Neural cell (in vitro differentiated cells): Measurements from ENCODE around the gene DTD2. TPM values are rescaled to one million over a fixed set of nuclear protein-coding genes. Genes with fewer than 3 reads are reported as not detected.

Experiments used
- H2AFZ ChIP-seq: fragments of 200-600, 300-800 bp; sonication (generic), shearing (Covaris generic); 2 replicates; pipeline ENCODE4 v1.6.0; 2014; ENCODE audit warnings: low read depth, mild to moderate bottlenecking, antibody characterized with exemption, low read length, moderate library complexity
- H3F3A ChIP-seq: fragments of 200-600 bp; shearing (Covaris generic); 2 replicates; pipeline ENCODE4 v1.6.1; 2016; ENCODE audit warnings: mild to moderate bottlenecking, moderate library complexity, mixed read lengths, antibody characterized with exemption, low read length; ENCODE audit not compliant: insufficient read depth, poor library complexity, severe bottlenecking
- H3K27ac ChIP-seq: fragments of 200-600, 300-800 bp; sonication (generic), shearing (Covaris generic); 2 replicates; pipeline ENCODE4 v1.5.1; 2014; ENCODE audit warnings: mild to moderate bottlenecking, low read length, moderate library complexity
- H3K27me3 ChIP-seq: fragments of 300-800, 200-600 bp; sonication (generic), shearing (Covaris generic); 2 replicates; pipeline ENCODE4 v1.6.0; 2014; ENCODE audit warnings: mild to moderate bottlenecking, low read depth, low read length, moderate library complexity; ENCODE audit not compliant: insufficient read depth
- H3K36me3 ChIP-seq: fragments of 300-800, 200-600 bp; sonication (generic), shearing (Covaris generic); 2 replicates; pipeline ENCODE4 v1.5.1; 2014; ENCODE audit warnings: mild to moderate bottlenecking, antibody characterized with exemption, low read length, moderate library complexity; ENCODE audit not compliant: insufficient read depth
- H3K4me2 ChIP-seq: fragments of 300-800, 200-600 bp; sonication (generic), shearing (Covaris generic); 2 replicates; pipeline ENCODE4 v1.6.0; 2014; ENCODE audit warnings: mild to moderate bottlenecking, low read length
- H3K4me3 ChIP-seq: fragments of 300-800, 200-600 bp; sonication (generic), shearing (Covaris generic); 2 replicates; pipeline ENCODE4 v1.5.1; 2014; ENCODE audit warnings: mild to moderate bottlenecking, low read length, moderate library complexity
- H3K79me2 ChIP-seq: fragments of 200-600 bp; shearing (Covaris generic); replicated peaks from 2 replicates; pipeline ENCODE4 v1.6.0; 2014; ENCODE audit warnings: mild to moderate bottlenecking, low read length, moderate library complexity; ENCODE audit not compliant: insufficient read depth
- H3K9ac ChIP-seq: fragments of 300-800, 200-600 bp; sonication (generic), shearing (Covaris generic); 2 replicates; pipeline ENCODE4 v1.6.1; 2016; ENCODE audit warnings: mild to moderate bottlenecking, low read length, mixed read lengths
- H3K9me2 ChIP-seq: fragments of 200-600 bp; shearing (Covaris generic); 2 replicates; pipeline ENCODE4 v1.6.1; 2016; ENCODE audit warnings: mild to moderate bottlenecking, low read length, mixed read lengths; ENCODE audit not compliant: insufficient read depth
- H3K9me3 ChIP-seq: fragments of 200-600, 300-800 bp; sonication (generic), shearing (Covaris generic); 2 replicates; pipeline ENCODE4 v1.6.1; 2016; ENCODE audit warnings: mild to moderate bottlenecking, mixed run types, low read length, moderate library complexity, mixed read lengths
- H4K20me1 ChIP-seq: fragments of 200-600 bp; shearing (Covaris generic); 2 replicates; pipeline ENCODE4 v1.6.1; 2016; ENCODE audit warnings: mild to moderate bottlenecking, mixed run types; ENCODE audit not compliant: insufficient read depth
- CTCF ChIP-seq: fragments of 450-650 bp; IDR thresholded peaks from 2 replicates; pipeline ENCODE4 v1.5.1; 2014; ENCODE audit warnings: antibody characterized with exemption, mild to moderate bottlenecking, moderate library complexity; ENCODE audit not compliant: poor library complexity, severe bottlenecking
- EP300 ChIP-seq: fragments of 450-650 bp; conservative IDR thresholded peaks from 2 replicates; pipeline ENCODE4 v1.6.1; 2014; ENCODE audit warnings: antibody characterized with exemption, mild to moderate bottlenecking, moderate library complexity; ENCODE audit not compliant: poor library complexity, severe bottlenecking
- EZH2 ChIP-seq: fragments of 200-600, 300-800 bp; shearing (Covaris generic), sonication (generic); IDR thresholded peaks from 2 replicates; pipeline ENCODE4 v1.6.1; 2014; ENCODE audit warnings: antibody characterized with exemption, low read length, borderline replicate concordance, mild to moderate bottlenecking; ENCODE audit not compliant: insufficient read depth, poor library complexity, severe bottlenecking
- MXI1 ChIP-seq: fragments of 450-650 bp; conservative IDR thresholded peaks from 2 replicates; pipeline ENCODE4 v1.6.1; 2014; ENCODE audit warnings: antibody characterized with exemption, mild to moderate bottlenecking; ENCODE audit not compliant: poor library complexity, severe bottlenecking
- POLR2AphosphoS5 ChIP-seq: IDR thresholded peaks from 2 replicates; pipeline ENCODE4 v1.6.1; 2012
- RAD21 ChIP-seq: fragments of 450-650 bp; conservative IDR thresholded peaks from 2 replicates; pipeline ENCODE4 v1.6.1; 2014; ENCODE audit warnings: antibody characterized with exemption, mild to moderate bottlenecking, moderate library complexity
- REST ChIP-seq: IDR thresholded peaks from 2 replicates; pipeline ENCODE4 v1.6.1; 2012; ENCODE audit warnings: borderline replicate concordance
- SMC3 ChIP-seq: fragments of 450-650 bp; conservative IDR thresholded peaks from 2 replicates; pipeline ENCODE4 v1.6.1; 2014; ENCODE audit warnings: antibody characterized with exemption, mild to moderate bottlenecking, moderate library complexity; ENCODE audit not compliant: poor library complexity
- TAF1 ChIP-seq: IDR thresholded peaks from 2 replicates; pipeline ENCODE4 v1.6.1; 2012; ENCODE audit warnings: low read depth
- polyA plus RNA-seq: library from polyadenylated mRNA; depleted of rRNA; stranded (reverse); fragments of >200 nt; gene quantifications from 2 replicates; pipeline ENCODE4 v1.2.3, GENCODE V29; 2014

DTD2 gene
- polyA plus RNA-seq, 1 donor from 2014 or later: 38.8 TPM

GRCh38 chr14:31449136-31449535 lies 8.2 kb downstream of the DTD2 start:
- H3F3A ChIP-seq: no peaks in the 10 kb centered on the region
- no peaks in the 10 kb centered on the region for H4K20me1 ChIP-seq
- H3K9me2 ChIP-seq: no peaks in the 10 kb centered on the region
- TF ChIP-seq POLR2AphosphoS5: no peak
- TF ChIP-seq MXI1: no peak
- no peak for TF ChIP-seq TAF1
- TF ChIP-seq CTCF: no peak
- no peak for TF ChIP-seq EZH2
- no peak for TF ChIP-seq SMC3
- no peak for TF ChIP-seq RAD21
- TF ChIP-seq EP300: no peak
- no peak for TF ChIP-seq REST
- no peaks in the 10 kb centered on the region for H3K79me2 ChIP-seq
- no peak overlapping the region for H3K4me2 ChIP-seq
- no peaks in the 10 kb centered on the region for H3K27me3 ChIP-seq
- no peak overlapping the region for H3K27ac ChIP-seq
- H3K9me3 ChIP-seq: no peaks in the 10 kb centered on the region
- H3K36me3 ChIP-seq: no peaks in the 10 kb centered on the region
- H2AFZ ChIP-seq: no peak overlapping the region
- no peak overlapping the region for H3K9ac ChIP-seq
- H3K4me3 ChIP-seq: no peak overlapping the region

GRCh38 chr14:31445703-31446102 lies 11.6 kb downstream of the DTD2 start:
- Histone ChIP-seq H3K9ac (no peak overlapping the region), H2AFZ (no peak overlapping the region), H3K9me2 (no peaks in the 10 kb centered on the region), H3K27ac (no peak overlapping the region), H4K20me1 (no peaks in the 10 kb centered on the region), H3K36me3 (no peaks in the 10 kb centered on the region), H3K79me2 (no peaks in the 10 kb centered on the region), H3K27me3 (no peaks in the 10 kb centered on the region), H3K9me3 (no peaks in the 10 kb centered on the region), H3K4me2 (no peak overlapping the region), H3F3A (no peaks in the 10 kb centered on the region), H3K4me3 (no peak overlapping the region)
- no peak for TF ChIP-seq EP300
- TF ChIP-seq MXI1: no peak
- TF ChIP-seq CTCF: no peak
- no peak for TF ChIP-seq RAD21
- TF ChIP-seq POLR2AphosphoS5: no peak
- TF ChIP-seq SMC3: no peak
- no peak for TF ChIP-seq REST
- TF ChIP-seq EZH2: no peak
- TF ChIP-seq TAF1: no peak
